Natural killer cell (primary cell): ENCODE measurements around the gene ZNF692. TPM values are rescaled to one million over a fixed set of nuclear protein-coding genes. Genes with fewer than 3 reads are reported as not detected.

ENCODE experiments used
- ATAC-seq, 3 donors: fragments of 150-1000 bp in 2 of 3; fragments of 200-7000 bp in 1 of 3; cut with Tn5 transposase; 1 replicate in 1 of 3; 2 replicates in 2 of 3; pipeline ENCODE4 v1.10.0; 2021; ENCODE audit warnings: mild to moderate bottlenecking in 2 of 3, moderate library complexity in 2 of 3
- DNase-seq, 2 donors: peaks; one replicate each; pipeline versions ENCODE4 v3.0.0 to v3.0.0-alpha.2; 2013 to 2021; ENCODE audit warnings: mixed read lengths in 1 of 2
- H3K27ac ChIP-seq: one replicate; pipeline ENCODE4 v1.5.1; 2013; ENCODE audit warnings: mild to moderate bottlenecking, low read length
- H3K27me3 ChIP-seq: one replicate; pipeline ENCODE4 v1.6.1; 2013; ENCODE audit warnings: low read length; ENCODE audit not compliant: control insufficient read depth, insufficient read depth
- H3K36me3 ChIP-seq: one replicate; pipeline ENCODE4 v1.6.1; 2013; ENCODE audit warnings: low read length; ENCODE audit not compliant: control insufficient read depth, insufficient read depth
- H3K4me1 ChIP-seq: one replicate; pipeline ENCODE4 v1.6.1; 2013; ENCODE audit warnings: low read length; ENCODE audit not compliant: control insufficient read depth, insufficient read depth
- H3K4me3 ChIP-seq: one replicate; pipeline ENCODE4 v1.5.1; 2013; ENCODE audit warnings: low read length
- H3K9me3 ChIP-seq: one replicate; pipeline ENCODE4 v1.6.1; 2013; ENCODE audit warnings: low read length; ENCODE audit not compliant: control insufficient read depth, insufficient read depth
- H3K27ac Mint-ChIP-seq, 2 donors: one replicate each; pipeline ENCODE4 v1.8.0; 2022; ENCODE audit warnings: mild to moderate bottlenecking in 2 of 2, mixed read lengths in 2 of 2, moderate library complexity in 1 of 2
- H3K27me3 Mint-ChIP-seq, 2 donors: one replicate each; pipeline ENCODE4 v1.8.0; 2022; ENCODE audit warnings: low read depth in 2 of 2, mixed read lengths in 2 of 2
- H3K36me3 Mint-ChIP-seq: one replicate; pipeline ENCODE4 v1.8.0; 2022; ENCODE audit warnings: mixed read lengths
- H3K4me1 Mint-ChIP-seq, 2 donors: one replicate each; pipeline ENCODE4 v1.8.0; 2022; ENCODE audit warnings: mixed read lengths in 2 of 2
- H3K4me3 Mint-ChIP-seq: one replicate; pipeline ENCODE4 v1.8.0; 2022; ENCODE audit warnings: mild to moderate bottlenecking, moderate library complexity, mixed read lengths
- H3K9me3 Mint-ChIP-seq, 2 donors: one replicate each; pipeline ENCODE4 v1.8.0; 2022; ENCODE audit warnings: mixed read lengths in 2 of 2
- WGBS: methylation state at CpG from one replicate; pipeline ENCODE4 v1.1.7; 2013; ENCODE audit warnings: missing lambda C conversion rate; ENCODE audit not compliant: insufficient coverage; 5-methylcytosine and 5-hydroxymethylcytosine counted together
- intact Hi-C: fragments of 100-400 bp; cut with micrococcal nuclease; formaldehyde crosslinking; loops from one replicate; pipeline ENCODE4 v1.14.2; 2022
- total RNA-seq, 4 donors: library from RNA; stranded (reverse); fragments of 120-200 nt in 1 of 4; gene quantifications; one replicate each; pipeline versions ENCODE4 v1.2.3 to v1.2.4, GENCODE V29; 2013 to 2022
- TF ChIP-seq, protein P1 (sequence below): fragments of 200-600 bp; IDR thresholded peaks from one replicate; pipeline ENCODE4 v1.8.0; 2022; ENCODE audit warnings: antibody characterized with exemption

Gene ZNF692
- total RNA-seq, 3 donors from 2014 or later (not counting 1 experiment from before 2014, with no cell fraction given), result 50.4 to 58.7 (median 52.3) TPM

DNA sequence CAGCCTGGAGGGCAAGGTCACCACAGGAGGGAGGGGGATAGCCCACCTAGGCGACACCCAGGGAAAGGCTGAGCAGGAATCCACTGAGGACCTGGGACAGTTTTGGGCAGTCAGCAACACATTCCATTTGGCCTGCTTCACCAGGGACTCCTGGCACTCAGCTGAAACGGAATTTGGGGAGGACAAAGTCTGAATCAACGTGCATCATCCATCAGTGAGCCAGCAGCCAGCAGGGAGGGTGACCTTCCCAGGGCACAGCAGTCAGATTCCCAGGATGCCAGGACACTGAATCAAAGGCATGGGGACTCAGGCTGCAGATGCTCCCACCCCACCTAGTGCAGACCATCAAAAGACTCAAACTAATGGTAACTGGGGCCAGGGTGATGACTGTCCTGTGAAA, 37.8 kb downstream of the ZNF692 start:
- peaks cover 52 to 85% of the 10 kb centered on the region in 2 donors for H3K4me1 Mint-ChIP-seq
- no peaks in the 10 kb centered on the region for H3K27me3 ChIP-seq
- H3K27me3 Mint-ChIP-seq, result no peaks in the 10 kb centered on the region
- peaks cover 62% of the 10 kb centered on the region for H3K4me1 ChIP-seq
- no peak overlapping the region for H3K4me3 Mint-ChIP-seq
- no peak overlapping the region for H3K27ac ChIP-seq
- ATAC-seq, result no peak
- H3K36me3 ChIP-seq, result peaks cover 29% of the 10 kb centered on the region
- WGBS, result 94% methylated on average over 3 of the region's 3 CpGs
- H3K36me3 Mint-ChIP-seq, result no peaks in the 10 kb centered on the region
- intact Hi-C loops, result no loop called here
- no peaks in the 10 kb centered on the region for H3K9me3 ChIP-seq
- no peak for DNase-seq
- TF ChIP-seq, protein P1, sequence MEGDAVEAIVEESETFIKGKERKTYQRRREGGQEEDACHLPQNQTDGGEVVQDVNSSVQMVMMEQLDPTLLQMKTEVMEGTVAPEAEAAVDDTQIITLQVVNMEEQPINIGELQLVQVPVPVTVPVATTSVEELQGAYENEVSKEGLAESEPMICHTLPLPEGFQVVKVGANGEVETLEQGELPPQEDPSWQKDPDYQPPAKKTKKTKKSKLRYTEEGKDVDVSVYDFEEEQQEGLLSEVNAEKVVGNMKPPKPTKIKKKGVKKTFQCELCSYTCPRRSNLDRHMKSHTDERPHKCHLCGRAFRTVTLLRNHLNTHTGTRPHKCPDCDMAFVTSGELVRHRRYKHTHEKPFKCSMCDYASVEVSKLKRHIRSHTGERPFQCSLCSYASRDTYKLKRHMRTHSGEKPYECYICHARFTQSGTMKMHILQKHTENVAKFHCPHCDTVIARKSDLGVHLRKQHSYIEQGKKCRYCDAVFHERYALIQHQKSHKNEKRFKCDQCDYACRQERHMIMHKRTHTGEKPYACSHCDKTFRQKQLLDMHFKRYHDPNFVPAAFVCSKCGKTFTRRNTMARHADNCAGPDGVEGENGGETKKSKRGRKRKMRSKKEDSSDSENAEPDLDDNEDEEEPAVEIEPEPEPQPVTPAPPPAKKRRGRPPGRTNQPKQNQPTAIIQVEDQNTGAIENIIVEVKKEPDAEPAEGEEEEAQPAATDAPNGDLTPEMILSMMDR, result no peak
- H3K27ac Mint-ChIP-seq, result no peak overlapping the region
- H3K4me3 ChIP-seq, result no peak overlapping the region
- H3K9me3 Mint-ChIP-seq, result no peaks in the 10 kb centered on the region

DNA sequence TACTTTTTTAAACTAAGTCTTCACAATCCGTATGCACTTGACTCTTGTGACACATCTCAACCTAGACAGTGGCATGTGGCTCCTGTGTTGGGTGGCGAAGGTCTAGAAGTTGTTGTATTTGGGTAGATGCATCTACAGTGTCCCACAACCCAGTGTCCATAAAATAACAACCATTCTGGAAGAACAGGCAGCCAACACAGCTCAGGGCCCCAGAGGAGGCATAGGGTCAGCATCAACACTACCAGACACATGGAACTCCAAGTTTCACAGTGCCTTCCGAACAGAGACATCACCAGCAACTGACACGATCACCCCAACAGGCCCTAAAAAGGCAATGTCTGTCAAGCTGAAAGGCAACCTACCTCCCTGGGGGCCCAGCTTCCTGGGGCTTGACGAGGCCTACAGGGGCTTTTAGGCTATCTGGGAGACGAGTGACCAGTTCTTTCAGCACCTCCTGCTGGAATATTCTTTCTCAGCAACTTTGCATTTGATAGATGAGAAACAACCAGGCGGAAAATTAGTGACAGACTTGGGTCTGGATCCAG, 38.8 kb downstream of the ZNF692 start:
- Mint-ChIP-seq H3K36me3 (peaks cover 6% of the 10 kb centered on the region), H3K27ac (no peak overlapping the region), H3K4me3 (no peak overlapping the region), H3K4me1 (peaks cover 42 to 79% of the 10 kb centered on the region in 2 donors), H3K9me3 (no peaks in the 10 kb centered on the region), H3K27me3 (no peaks in the 10 kb centered on the region)
- Histone ChIP-seq H3K9me3 (no peaks in the 10 kb centered on the region), H3K27ac (no peak overlapping the region), H3K4me3 (no peak overlapping the region), H3K4me1 (peaks cover 59% of the 10 kb centered on the region), H3K36me3 (peaks cover 39% of the 10 kb centered on the region), H3K27me3 (no peaks in the 10 kb centered on the region)
- WGBS, result 93% methylated on average over 5 of the region's 7 CpGs
- no peak for DNase-seq
- intact Hi-C loops, result no loop called here
- no peak for ATAC-seq
- TF ChIP-seq, protein P1, result no peak

DNA sequence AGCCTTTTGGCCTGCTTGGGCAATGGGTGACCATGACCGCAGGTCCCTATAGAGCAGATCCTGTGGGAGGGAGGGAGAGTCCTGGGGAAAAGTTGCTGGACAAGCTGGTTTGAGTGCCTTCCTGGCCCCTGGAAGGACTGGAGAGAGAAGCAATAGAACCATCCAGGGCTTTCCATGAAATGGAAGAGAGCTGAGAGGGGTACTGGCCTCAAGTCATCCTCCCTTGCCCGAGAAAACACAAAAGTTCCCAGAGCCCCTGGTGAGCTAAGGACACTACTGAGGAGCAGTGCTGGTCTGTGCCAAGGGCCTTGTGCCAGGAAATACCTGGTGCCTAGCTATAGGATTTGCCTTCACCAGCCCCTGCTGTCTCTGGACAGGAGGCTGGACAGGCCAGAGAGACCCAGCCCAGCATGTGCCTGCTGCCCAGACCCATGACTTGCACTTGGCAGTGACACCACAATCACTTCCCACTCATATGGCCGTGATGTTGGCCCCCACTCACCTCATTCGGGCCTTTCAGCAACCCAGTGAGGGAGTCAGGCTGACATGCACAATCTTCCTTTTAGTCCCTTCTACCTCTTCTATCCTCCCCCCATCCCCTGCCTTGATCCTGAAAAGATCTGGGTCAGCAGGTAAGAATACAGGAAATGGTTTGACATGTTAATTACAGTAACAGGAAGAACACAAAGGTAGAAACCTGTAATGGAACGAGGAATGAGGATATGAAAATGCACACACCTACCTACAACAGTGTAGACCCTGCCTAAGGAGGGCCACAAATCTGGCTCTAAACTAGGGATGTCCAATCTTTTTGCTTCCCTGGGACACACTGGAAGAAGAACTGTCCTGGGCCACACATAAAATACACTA, 40.1 kb downstream of the ZNF692 start:
- TF ChIP-seq, protein P1, result no peak
- Mint-ChIP-seq H3K27me3 (no peaks in the 10 kb centered on the region), H3K9me3 (no peaks in the 10 kb centered on the region), H3K27ac (peak overlapping the region in 1 of 2 donors; percentile 46), H3K4me3 (no peak overlapping the region), H3K4me1 (peaks cover 28 to 66% of the 10 kb centered on the region in 2 donors), H3K36me3 (peaks cover 18% of the 10 kb centered on the region)
- ATAC-seq (no peak), DNase-seq (no peak)
- Histone ChIP-seq H3K27me3 (no peaks in the 10 kb centered on the region), H3K36me3 (peaks cover 47% of the 10 kb centered on the region), H3K4me1 (peaks cover 46% of the 10 kb centered on the region), H3K27ac (no peak overlapping the region), H3K4me3 (no peak overlapping the region), H3K9me3 (no peaks in the 10 kb centered on the region)
- 56% methylated on average over 5 of the region's 5 CpGs for WGBS
- intact Hi-C loops, result no loop called here
